Measurements from ENCODE around the gene MACIR. TPM values are rescaled to one million over a fixed set of nuclear protein-coding genes. Genes with fewer than 3 reads are reported as not detected.

The MACIR gene
- total and polyA plus RNA-seq, 2 of the 13 experiments (the other 11 are each of a cell fraction or from before 2014, with no cell fraction given): 2.4 to 4.4 TPM

- no peak overlapping the region for H3K27ac ChIP-seq (ENCODE audit: extremely low read length, insufficient read depth, low read length)
- no peak for FAIRE-seq
- H3K9ac ChIP-seq (ENCODE audit: insufficient read depth, low read depth, low read length): no peak overlapping the region
- no peaks in the 10 kb centered on the region for H3K27me3 ChIP-seq (ENCODE audit: control insufficient read depth in 1 of 2, insufficient read depth in 2 of 2, low read length in 2 of 2)
- H3K36me3 ChIP-seq (replicated peaks in 1 of 2; ENCODE audit: control insufficient read depth in 1 of 2, insufficient read depth in 2 of 2, low read length in 2 of 2): no peaks in the 10 kb centered on the region
- no peak overlapping the region for H2AFZ ChIP-seq (ENCODE audit: low read length)
- CTCF ChIA-PET (ENCODE audit: low intra/inter-chr PET ratio, low total read pairs): no interaction called here
- H3K4me1 ChIP-seq (ENCODE audit: insufficient read depth, low read length): peaks cover 8% of the 10 kb centered on the region; the same call in 1 of the 2 replicates
- in situ Hi-C loops (cut with HindIII; ENCODE audit: extremely low pct_ligation_motif_present, low pct_unique_long_range_greater_than_20kb) (no loop called here), intact Hi-C loops (cut with micrococcal nuclease; ENCODE audit: unreplicated experiment) (no loop called here)
- WGBS (ENCODE audit: low lambda C conversion rate): 22% methylated on average over 4 of the region's 4 CpGs
- no TSS peak for BruUV-seq (replicated peaks)
- no peak for TF ChIP-seq ZFP90 (CRISPR knock-in tag; IDR thresholded peaks at IDR 0.05; ENCODE audit: borderline replicate concordance)
- no peak for TF ChIP-seq ZGPAT (CRISPR knock-in tag; IDR thresholded peaks at IDR 0.05)
- no peak for TF ChIP-seq PBX3 (CRISPR knock-in tag; IDR thresholded peaks at IDR 0.05; ENCODE audit: borderline replicate concordance)
- TF ChIP-seq CREM (IDR thresholded peaks at IDR 0.05): no peak
- no peak for TF ChIP-seq CREM (CRISPR knock-in tag; IDR thresholded peaks at IDR 0.05)
- POLR2A ChIA-PET: no interaction called here
- H3K79me2 ChIP-seq (ENCODE audit: insufficient read depth, low read length): no peaks in the 10 kb centered on the region
- no peak for DNase-seq (ENCODE audit: low spot score)
- H4K20me1 ChIP-seq (ENCODE audit: insufficient read depth, low read length): no peaks in the 10 kb centered on the region
- H3K4me2 ChIP-seq (ENCODE audit: low read depth, low read length): no peak overlapping the region
- no peak for ATAC-seq
- H3K9me3 ChIP-seq (ENCODE audit: low read length): no peaks in the 10 kb centered on the region
- no peak overlapping the region for H3K4me3 ChIP-seq (replicated peaks in 1 of 3; ENCODE audit: insufficient read depth in 1 of 3, low read depth in 2 of 3, low read length in 3 of 3)
Observed at GRCh38 chr5:103305809-103306208, 47.2 kb downstream of the MACIR start.

DNA sequence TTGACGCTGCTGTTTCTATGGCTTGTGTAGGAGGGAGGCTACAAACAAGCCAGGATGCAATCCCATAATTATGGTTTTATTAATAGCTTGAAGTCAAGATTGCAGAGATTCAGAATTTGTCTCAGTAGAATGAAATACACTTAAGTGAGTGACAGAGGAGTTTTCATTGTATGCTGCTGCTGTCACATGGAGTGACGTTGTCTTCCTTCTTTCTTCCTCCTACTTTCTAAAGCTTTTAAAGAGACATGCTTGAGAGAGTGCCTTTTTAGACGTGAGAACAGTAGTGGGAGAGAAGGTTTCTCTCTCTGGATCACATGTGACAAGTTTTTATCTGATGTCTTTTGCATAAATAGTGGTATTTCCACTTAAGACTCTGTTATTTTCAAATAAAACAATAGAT is 48.9 kb downstream of the MACIR start:
- intact Hi-C loops (cut with micrococcal nuclease; ENCODE audit: unreplicated experiment): no loop called here
- Histone ChIP-seq H3K4me3 (replicated peaks in 1 of 3; ENCODE audit: insufficient read depth in 1 of 3, low read depth in 2 of 3, low read length in 3 of 3) (no peak overlapping the region), H3K27ac (ENCODE audit: extremely low read length, insufficient read depth, low read length) (no peak overlapping the region), H3K9ac (ENCODE audit: insufficient read depth, low read depth, low read length) (no peak overlapping the region), H4K20me1 (ENCODE audit: insufficient read depth, low read length) (no peaks in the 10 kb centered on the region), H3K79me2 (ENCODE audit: insufficient read depth, low read length) (no peaks in the 10 kb centered on the region), H3K4me2 (ENCODE audit: low read depth, low read length) (no peak overlapping the region), H3K36me3 (replicated peaks in 1 of 2; ENCODE audit: control insufficient read depth in 1 of 2, insufficient read depth in 2 of 2, low read length in 2 of 2) (no peaks in the 10 kb centered on the region), H3K4me1 (ENCODE audit: insufficient read depth, low read length) (peaks cover 8% of the 10 kb centered on the region; the same call in 1 of the 2 replicates), H3K9me3 (ENCODE audit: low read length) (no peaks in the 10 kb centered on the region), H3K27me3 (ENCODE audit: control insufficient read depth in 1 of 2, insufficient read depth in 2 of 2, low read length in 2 of 2) (no peaks in the 10 kb centered on the region), H2AFZ (ENCODE audit: low read length) (no peak overlapping the region)
- POLR2A ChIA-PET: no interaction called here
- 26% methylated on average over 3 of the region's 3 CpGs for WGBS (ENCODE audit: low lambda C conversion rate)
- no peak for DNase-seq (ENCODE audit: low spot score)
- no peak for FAIRE-seq
- in situ Hi-C loops (cut with HindIII; ENCODE audit: extremely low pct_ligation_motif_present, low pct_unique_long_range_greater_than_20kb): no loop called here
- CTCF ChIA-PET (ENCODE audit: low intra/inter-chr PET ratio, low total read pairs): no interaction called here
- no peak for ATAC-seq
- no TSS peak for BruUV-seq (replicated peaks)
- TF ChIP-seq ATF1 (CRISPR knock-in tag; IDR thresholded peaks at IDR 0.05) (no peak), MAZ (IDR thresholded peaks at IDR 0.05; ENCODE audit: borderline replicate concordance, low read depth, low read length) (no peak), MAZ (CRISPR knock-in tag; IDR thresholded peaks at IDR 0.05; ENCODE audit: low read depth) (no peak), BRD4 (CRISPR knock-in tag; IDR thresholded peaks at IDR 0.05) (no peak), SRY (CRISPR knock-in tag; IDR thresholded peaks at IDR 0.05) (no peak), HDAC1 (CRISPR knock-in tag; IDR thresholded peaks at IDR 0.05) (no peak), ZNF256 (CRISPR knock-in tag; conservative IDR thresholded peaks at IDR 0.05) (no peak), ZBTB26 (CRISPR knock-in tag; IDR thresholded peaks at IDR 0.05; ENCODE audit: borderline replicate concordance) (no peak), ZNF569 (CRISPR knock-in tag; IDR thresholded peaks at IDR 0.05; ENCODE audit: borderline replicate concordance) (no peak), MYC (CRISPR knock-in tag; IDR thresholded peaks at IDR 0.05; ENCODE audit: borderline replicate concordance) (no peak)
- TF ChIP-seq, protein P1, sequence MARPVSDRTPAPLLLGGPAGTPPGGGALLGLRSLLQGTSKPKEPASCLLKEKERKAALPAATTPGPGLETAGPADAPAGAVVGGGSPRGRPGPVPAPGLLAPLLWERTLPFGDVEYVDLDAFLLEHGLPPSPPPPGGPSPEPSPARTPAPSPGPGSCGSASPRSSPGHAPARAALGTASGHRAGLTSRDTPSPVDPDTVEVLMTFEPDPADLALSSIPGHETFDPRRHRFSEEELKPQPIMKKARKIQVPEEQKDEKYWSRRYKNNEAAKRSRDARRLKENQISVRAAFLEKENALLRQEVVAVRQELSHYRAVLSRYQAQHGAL (CRISPR knock-in tag; IDR thresholded peaks at IDR 0.05; ENCODE audit: not compliant biosample characterization): no peak

All from HepG2 (cell line).